WTC11 (cell line): ENCODE data around the gene PRODH. TPM values are rescaled to one million over a fixed set of nuclear protein-coding genes. Genes with fewer than 3 reads are reported as not detected.
"Not testable (repeated sequence)": the region's sequence is repeated elsewhere in the genome, so short reads cannot be mapped to it uniquely, and the experiment has no call there.

ENCODE experiments used
- ATAC-seq: fragments of 200-7000 bp; cut with Tn5 transposase; 2 replicates; pipeline ENCODE4 v1.10.0; 2021; ENCODE audit warnings: mild to moderate bottlenecking, moderate library complexity
- CTCF ChIA-PET: fragments of 300-600 bp; sonication (Branson Sonifier 250); formaldehyde crosslinking; loops from one replicate; lab custom pipeline; 2021; ENCODE audit warnings: antibody characterized with exemption; lab: Charles Lee
- POLR2A ChIA-PET: fragments of 350-600 bp; sonication (Branson Sonifier 250); formaldehyde crosslinking; loops from one replicate; lab custom pipeline; 2021; ENCODE audit warnings: antibody characterized with exemption; lab: Charles Lee
- DNase-seq: peaks from one replicate; pipeline ENCODE4 v3.0.0; 2021; ENCODE audit warnings: low spot score
- H3K27ac Mint-ChIP-seq: 2 replicates; pipeline ENCODE4 v1.8.0; 2021; ENCODE audit warnings: mixed read lengths
- H3K27me3 Mint-ChIP-seq: 2 replicates; pipeline ENCODE4 v1.8.0; 2021; ENCODE audit warnings: low read depth, mild to moderate bottlenecking, moderate library complexity, mixed read lengths
- H3K36me3 Mint-ChIP-seq: 2 replicates; pipeline ENCODE4 v1.8.0; 2021; ENCODE audit warnings: mixed read lengths
- H3K4me1 Mint-ChIP-seq: 2 replicates; pipeline ENCODE4 v1.8.0; 2022; ENCODE audit warnings: mixed read lengths
- H3K4me3 Mint-ChIP-seq: 2 replicates; pipeline ENCODE4 v1.8.0; 2021; ENCODE audit warnings: mild to moderate bottlenecking, moderate library complexity, mixed read lengths
- H3K9me3 Mint-ChIP-seq: 2 replicates; pipeline ENCODE4 v1.8.0; 2021; ENCODE audit warnings: mixed read lengths
- E2F4 ChIP-seq: sonication (generic); formaldehyde crosslinking; IDR thresholded peaks from 2 replicates; pipeline ENCODE4 v1.8.1; 2022; ENCODE audit warnings: low read depth, mild to moderate bottlenecking, moderate library complexity, missing genetic modification reagents, borderline replicate concordance
- FOXP1 ChIP-seq: sonication (generic); formaldehyde crosslinking; IDR thresholded peaks from 2 replicates; pipeline ENCODE4 v1.8.0; 2022; ENCODE audit warnings: missing genetic modification reagents, mild to moderate bottlenecking, moderate library complexity, borderline replicate concordance
- HMGXB4 ChIP-seq: sonication (generic); formaldehyde crosslinking; IDR thresholded peaks from 2 replicates; pipeline ENCODE4 v1.8.1; 2023; ENCODE audit warnings: mild to moderate bottlenecking, moderate library complexity, missing genetic modification reagents
- JUN ChIP-seq: sonication (generic); formaldehyde crosslinking; IDR thresholded peaks from 2 replicates; pipeline ENCODE4 v1.8.0; 2023; ENCODE audit warnings: mild to moderate bottlenecking, missing genetic modification reagents
- NFE2L1 ChIP-seq: sonication (generic); formaldehyde crosslinking; IDR thresholded peaks from 2 replicates; pipeline ENCODE4 v1.8.1; 2023; ENCODE audit warnings: missing genetic modification reagents
- SMAD3 ChIP-seq: sonication (generic); formaldehyde crosslinking; IDR thresholded peaks from 2 replicates; pipeline ENCODE4 v1.8.0; 2022; ENCODE audit warnings: missing genetic modification reagents, mild to moderate bottlenecking, borderline replicate concordance
- SP1 ChIP-seq: sonication (generic); formaldehyde crosslinking; conservative IDR thresholded peaks from 2 replicates; pipeline ENCODE4 v1.8.1; 2022; ENCODE audit warnings: missing genetic modification reagents
- TCF7 ChIP-seq: sonication (generic); formaldehyde crosslinking; IDR thresholded peaks from 2 replicates; pipeline ENCODE4 v1.8.0; 2022; ENCODE audit warnings: mild to moderate bottlenecking, low read depth, missing genetic modification reagents, moderate library complexity
- USF1 ChIP-seq: sonication (generic); formaldehyde crosslinking; IDR thresholded peaks from 2 replicates; pipeline ENCODE4 v1.8.0; 2022; ENCODE audit warnings: mild to moderate bottlenecking, missing genetic modification reagents
- ZNF423 ChIP-seq: fragments of 250-450 bp; sonication (Bioruptor Pico); IDR thresholded peaks from 2 replicates; pipeline ENCODE4 v2.1.2; 2022; ENCODE audit warnings: mild to moderate bottlenecking, moderate library complexity
- ZNF532 ChIP-seq: fragments of 250-450 bp; sonication (Bioruptor Pico); IDR thresholded peaks from 2 replicates; pipeline ENCODE4 v1.9.0; 2021; ENCODE audit warnings: mild to moderate bottlenecking, borderline replicate concordance
- total RNA-seq: library from RNA; stranded (reverse); gene quantifications from 3 replicates; pipeline ENCODE4 v1.2.3, GENCODE V29; 2021
- TF ChIP-seq, protein P1 (sequence below): sonication (generic); formaldehyde crosslinking; IDR thresholded peaks from 2 replicates; pipeline ENCODE4 v1.8.0; 2023; ENCODE audit warnings: missing genetic modification reagents
- TF ChIP-seq, protein P2 (sequence below): sonication (generic); formaldehyde crosslinking; IDR thresholded peaks from 2 replicates; pipeline ENCODE4 v1.8.1; 2023; ENCODE audit warnings: mild to moderate bottlenecking, missing genetic modification reagents, moderate library complexity

Gene PRODH
- total RNA-seq, 1 experiment from 2014 or later, result 97.3 TPM

GRCh38 chr22:18970176-18970947, 34.3 kb upstream of the PRODH start:
- TF ChIP-seq, protein P1, sequence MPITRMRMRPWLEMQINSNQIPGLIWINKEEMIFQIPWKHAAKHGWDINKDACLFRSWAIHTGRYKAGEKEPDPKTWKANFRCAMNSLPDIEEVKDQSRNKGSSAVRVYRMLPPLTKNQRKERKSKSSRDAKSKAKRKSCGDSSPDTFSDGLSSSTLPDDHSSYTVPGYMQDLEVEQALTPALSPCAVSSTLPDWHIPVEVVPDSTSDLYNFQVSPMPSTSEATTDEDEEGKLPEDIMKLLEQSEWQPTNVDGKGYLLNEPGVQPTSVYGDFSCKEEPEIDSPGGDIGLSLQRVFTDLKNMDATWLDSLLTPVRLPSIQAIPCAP, result no peak
- 0 out of 2 replicates have a peak, but pooled peaks have one; percentile 16 for TF ChIP-seq SP1
- TF ChIP-seq ZNF423 (CRISPR knock-in tag), result peak; percentile 31; the same call in 1 of the 2 replicates
- peak; percentile 84 for TF ChIP-seq HMGXB4 (CRISPR knock-in tag)
- TF ChIP-seq, protein P2, sequence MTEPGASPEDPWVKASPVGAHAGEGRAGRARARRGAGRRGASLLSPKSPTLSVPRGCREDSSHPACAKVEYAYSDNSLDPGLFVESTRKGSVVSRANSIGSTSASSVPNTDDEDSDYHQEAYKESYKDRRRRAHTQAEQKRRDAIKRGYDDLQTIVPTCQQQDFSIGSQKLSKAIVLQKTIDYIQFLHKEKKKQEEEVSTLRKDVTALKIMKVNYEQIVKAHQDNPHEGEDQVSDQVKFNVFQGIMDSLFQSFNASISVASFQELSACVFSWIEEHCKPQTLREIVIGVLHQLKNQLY, result no peak
- Mint-ChIP-seq H3K4me1 (peaks cover 4% of the 10 kb centered on the region; the same call in 1 of the 2 replicates), H3K27ac (no peak overlapping the region), H3K27me3 (0 out of 2 replicates have a peak, but pooled peaks cover 3% of the 10 kb centered on the region), H3K9me3 (no peaks in the 10 kb centered on the region), H3K4me3 (no peak overlapping the region; the same call in 1 of the 2 replicates), H3K36me3 (no peaks in the 10 kb centered on the region)
- ATAC-seq (peak; percentile 82), DNase-seq (peak; percentile 72)
- ChIA-PET CTCF (no interaction called here), POLR2A (interaction anchor here (0.6 kb wide), 1 partner anchor 19 kb away, joined by 4 read pairs; no protein-coding TSS in a partner anchor)

DNA sequence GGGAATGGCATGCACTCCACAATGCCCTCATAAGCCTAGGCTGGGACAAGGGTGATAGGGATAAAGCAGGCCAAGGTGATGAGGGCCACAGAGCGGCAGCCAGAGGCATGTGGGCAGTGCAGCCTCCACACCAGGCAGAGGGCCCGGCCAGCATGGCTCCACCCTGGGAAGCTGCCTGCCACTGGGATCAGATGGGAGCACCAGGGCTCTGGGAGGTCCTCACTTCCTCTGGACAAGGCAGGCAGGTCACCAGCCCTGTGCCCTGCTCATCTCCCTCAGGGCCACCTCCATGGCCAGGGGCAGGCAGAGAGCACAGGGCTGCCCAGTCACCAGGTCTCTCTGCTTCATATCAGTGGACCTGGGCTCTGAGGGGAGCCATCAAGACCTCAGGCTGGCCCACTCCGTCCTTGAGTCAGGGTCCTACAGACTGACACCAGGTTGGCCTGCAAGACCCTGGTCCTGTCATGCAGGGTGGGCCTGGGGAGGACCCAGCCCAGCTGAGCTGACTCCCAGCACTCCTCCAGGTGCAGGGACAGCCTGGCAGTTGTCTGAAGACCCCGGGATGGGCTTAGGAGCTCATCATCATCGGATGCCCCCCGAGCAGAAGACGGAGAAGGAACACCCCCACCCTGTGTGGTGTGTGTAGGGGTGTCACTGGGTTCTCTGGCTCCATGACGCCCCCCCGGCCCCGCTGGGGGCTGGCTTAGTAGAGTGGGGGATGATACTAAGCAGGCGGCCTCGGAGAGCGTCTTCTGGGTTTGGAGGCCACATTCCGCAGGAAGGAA, 33.3 kb upstream of the PRODH start:
- DNase-seq, H3K36me3 Mint-ChIP-seq, CTCF ChIA-PET, H3K9me3 Mint-ChIP-seq, H3K4me1 Mint-ChIP-seq, ATAC-seq, H3K27me3 Mint-ChIP-seq, H3K27ac Mint-ChIP-seq: not testable (repeated sequence)
- POLR2A ChIA-PET, result interaction anchor here (0.6 kb wide), 1 partner anchor 18 kb away, joined by 4 read pairs; no protein-coding TSS in a partner anchor
- H3K4me3 Mint-ChIP-seq, result peak overlapping the region; percentile 60

GRCh38 chr22:18968011-18968749, 32.1 kb upstream of the PRODH start:
- peaks cover 4% of the 10 kb centered on the region; the same call in 1 of the 2 replicates for H3K4me1 Mint-ChIP-seq
- 0 out of 2 replicates have a peak, but pooled peaks cover 3% of the 10 kb centered on the region for H3K27me3 Mint-ChIP-seq
- ATAC-seq (no peak), DNase-seq (peak; percentile 70)
- no peaks in the 10 kb centered on the region for H3K9me3 Mint-ChIP-seq
- no peak overlapping the region for H3K4me3 Mint-ChIP-seq
- H3K36me3 Mint-ChIP-seq, result no peaks in the 10 kb centered on the region
- ChIA-PET POLR2A (no interaction called here), CTCF (no interaction called here)
- no peak overlapping the region for H3K27ac Mint-ChIP-seq
- TF ChIP-seq ZNF532 (CRISPR knock-in tag) (no peak), NFE2L1 (CRISPR knock-in tag) (peak; percentile 75), JUN (CRISPR knock-in tag) (peak; percentile 81; the same call in 1 of the 2 replicates), FOXP1 (CRISPR knock-in tag) (0 out of 2 replicates have a peak, but pooled peaks have one; percentile 39), SMAD3 (CRISPR knock-in tag) (peak; percentile 51; the same call in 1 of the 2 replicates), USF1 (peak; percentile 70), E2F4 (CRISPR knock-in tag) (peak; percentile 60; the same call in 1 of the 2 replicates), TCF7 (peak; percentile 80; the same call in 1 of the 2 replicates)
